ENCODE data around the gene IGLON5.

IGLON5 gene

GRCh38 chr19:51372021-51372648 is 60.7 kb downstream of the IGLON5 start:
- H3K4me3 Mint-ChIP-seq, result peak overlapping the region; percentile 87
- H3K27ac Mint-ChIP-seq, result peak overlapping the region; percentile 94
- no peaks in the 10 kb centered on the region for H3K27me3 Mint-ChIP-seq
- H3K36me3 Mint-ChIP-seq, result peaks cover 4% of the 10 kb centered on the region
- peaks cover 77% of the 10 kb centered on the region for H3K4me1 Mint-ChIP-seq (ENCODE audit: low read depth)
- no peaks in the 10 kb centered on the region for H3K9me3 Mint-ChIP-seq (ENCODE audit: low read depth)

GRCh38 chr19:51372649-51373504 is 61.4 kb downstream of the IGLON5 start, which contains the start of gene NKG7:
Gene NKG7, minus strand, starts transcription at chr19:51372654. Its CDS starts 119 bp downstream, at chr19:51372535.
- Mint-ChIP-seq H3K36me3 (peaks cover 4% of the 10 kb centered on the region), H3K4me3 (peak within 1 kb of the TSS; percentile 87), H3K4me1 (ENCODE audit: low read depth) (peaks cover 76% of the 10 kb centered on the region), H3K9me3 (ENCODE audit: low read depth) (no peaks in the 10 kb centered on the region), H3K27ac (peak within 1 kb of the TSS; percentile 94), H3K27me3 (no peaks in the 10 kb centered on the region)

- Mint-ChIP-seq H3K27me3 (no peaks in the 10 kb centered on the region), H3K27ac (peak overlapping the region; percentile 92), H3K36me3 (no peaks in the 10 kb centered on the region), H3K4me3 (peak overlapping the region; percentile 70), H3K4me1 (ENCODE audit: low read depth) (peaks cover 69% of the 10 kb centered on the region), H3K9me3 (ENCODE audit: low read depth) (no peaks in the 10 kb centered on the region)
Measured at GRCh38 chr19:51375504-51376221, 64.2 kb downstream of the IGLON5 start.

GRCh38 chr19:51377422-51377821 is 66.0 kb downstream of the IGLON5 start:
- H3K4me3 Mint-ChIP-seq, result no peak overlapping the region
- H3K27ac Mint-ChIP-seq, result peak overlapping the region; percentile 34
- no peaks in the 10 kb centered on the region for H3K27me3 Mint-ChIP-seq
- H3K9me3 Mint-ChIP-seq (ENCODE audit: low read depth), result no peaks in the 10 kb centered on the region
- H3K4me1 Mint-ChIP-seq (ENCODE audit: low read depth), result peaks cover 57% of the 10 kb centered on the region
- H3K36me3 Mint-ChIP-seq, result no peaks in the 10 kb centered on the region

- Mint-ChIP-seq H3K4me3 (no peak overlapping the region), H3K27me3 (no peaks in the 10 kb centered on the region), H3K27ac (no peak overlapping the region), H3K4me1 (ENCODE audit: low read depth) (peaks cover 30% of the 10 kb centered on the region), H3K36me3 (no peaks in the 10 kb centered on the region), H3K9me3 (ENCODE audit: low read depth) (no peaks in the 10 kb centered on the region)
Measured at GRCh38 chr19:51380379-51380778, 68.9 kb downstream of the IGLON5 start.
